HFF-Myc (cell line): ENCODE data around the gene LCE2D.
"Not testable (repeated sequence)": the region's sequence is repeated elsewhere in the genome, so short reads cannot be mapped to it uniquely, and the experiment has no call there.

Experiments used
- DNase-seq: peaks from one replicate; pipeline ENCODE4 v3.0.0-alpha.2; 2011; ENCODE audit warnings: low read depth; ENCODE audit errors: extremely low read depth
- H3K4me3 ChIP-seq: replicated peaks from 2 replicates; pipeline ENCODE4 v1.5.1; 2011; ENCODE audit warnings: low read depth, mild to moderate bottlenecking, control low read depth, low read length
- TF ChIP-seq, protein P1 (sequence below): IDR thresholded peaks from 2 replicates; pipeline ENCODE4 v1.5.1; 2012; ENCODE audit warnings: mild to moderate bottlenecking, low read depth, low read length, control low read depth; ENCODE audit errors: missing control alignments

LCE2D gene

DNA sequence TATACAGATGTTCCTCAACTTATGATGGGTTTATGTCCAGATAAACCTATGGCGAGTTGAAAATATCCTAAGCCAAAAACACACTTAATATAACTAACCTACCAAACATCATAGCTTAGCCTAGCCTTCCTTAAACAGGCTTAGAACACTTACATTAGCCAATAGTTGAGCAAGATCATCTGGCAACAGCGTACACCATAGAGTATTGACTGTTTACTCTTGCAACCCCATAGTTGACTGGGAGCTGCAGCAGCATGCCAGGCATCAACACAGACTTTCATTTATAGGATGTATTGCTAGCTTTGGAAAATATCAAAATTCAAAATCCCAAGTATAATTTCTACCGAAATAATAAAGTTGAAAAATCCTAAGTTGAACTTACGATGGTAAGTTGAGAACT, 5.5 kb upstream of the LCE2D start:
- TF ChIP-seq, protein P1, sequence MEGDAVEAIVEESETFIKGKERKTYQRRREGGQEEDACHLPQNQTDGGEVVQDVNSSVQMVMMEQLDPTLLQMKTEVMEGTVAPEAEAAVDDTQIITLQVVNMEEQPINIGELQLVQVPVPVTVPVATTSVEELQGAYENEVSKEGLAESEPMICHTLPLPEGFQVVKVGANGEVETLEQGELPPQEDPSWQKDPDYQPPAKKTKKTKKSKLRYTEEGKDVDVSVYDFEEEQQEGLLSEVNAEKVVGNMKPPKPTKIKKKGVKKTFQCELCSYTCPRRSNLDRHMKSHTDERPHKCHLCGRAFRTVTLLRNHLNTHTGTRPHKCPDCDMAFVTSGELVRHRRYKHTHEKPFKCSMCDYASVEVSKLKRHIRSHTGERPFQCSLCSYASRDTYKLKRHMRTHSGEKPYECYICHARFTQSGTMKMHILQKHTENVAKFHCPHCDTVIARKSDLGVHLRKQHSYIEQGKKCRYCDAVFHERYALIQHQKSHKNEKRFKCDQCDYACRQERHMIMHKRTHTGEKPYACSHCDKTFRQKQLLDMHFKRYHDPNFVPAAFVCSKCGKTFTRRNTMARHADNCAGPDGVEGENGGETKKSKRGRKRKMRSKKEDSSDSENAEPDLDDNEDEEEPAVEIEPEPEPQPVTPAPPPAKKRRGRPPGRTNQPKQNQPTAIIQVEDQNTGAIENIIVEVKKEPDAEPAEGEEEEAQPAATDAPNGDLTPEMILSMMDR, result no peak
- H3K4me3 ChIP-seq, result no peak overlapping the region
- DNase-seq, result no peak

DNA sequence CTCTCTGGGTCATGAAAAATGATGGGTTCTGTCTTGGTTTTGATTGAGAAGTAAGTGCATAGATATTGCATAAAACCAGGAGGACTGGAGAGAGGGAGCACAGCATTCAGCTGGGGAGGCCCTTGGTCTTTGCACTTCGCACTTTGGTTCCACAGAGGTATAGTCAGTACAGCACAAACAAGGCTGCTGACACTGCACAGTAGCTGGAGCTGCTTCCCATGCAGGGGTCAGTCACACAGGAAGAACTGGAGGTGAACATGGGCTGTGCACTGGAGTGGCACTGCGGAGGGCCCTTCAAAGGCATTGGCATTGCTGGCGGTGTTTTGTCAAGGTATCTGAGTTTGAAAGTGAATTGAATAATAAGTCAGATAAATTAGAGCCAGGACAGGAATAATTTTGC, 4.5 kb upstream of the LCE2D start:
- TF ChIP-seq, protein P1, result no peak
- no peak for DNase-seq
- H3K4me3 ChIP-seq, result no peak overlapping the region

DNA sequence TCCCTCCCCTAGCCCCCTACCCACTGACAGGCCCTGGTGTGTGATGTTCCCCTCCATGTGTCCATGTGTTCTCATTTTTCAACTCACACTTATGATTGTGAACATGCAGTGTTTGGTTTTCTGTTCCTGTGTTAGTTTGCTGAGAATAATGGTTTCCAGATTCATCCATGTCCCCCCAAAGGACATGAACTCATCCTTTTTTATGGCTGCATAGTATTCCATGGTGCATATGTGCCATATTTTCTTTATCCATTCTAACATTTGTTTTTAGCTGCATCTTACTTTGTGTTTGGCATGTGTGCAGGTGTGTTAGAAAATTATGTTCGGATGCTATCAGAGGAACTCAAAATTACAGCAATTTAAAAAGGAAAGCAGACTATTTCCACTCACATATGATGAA, 3.0 kb downstream of the LCE2D start:
- DNase-seq, H3K4me3 ChIP-seq: not testable (repeated sequence)

DNA sequence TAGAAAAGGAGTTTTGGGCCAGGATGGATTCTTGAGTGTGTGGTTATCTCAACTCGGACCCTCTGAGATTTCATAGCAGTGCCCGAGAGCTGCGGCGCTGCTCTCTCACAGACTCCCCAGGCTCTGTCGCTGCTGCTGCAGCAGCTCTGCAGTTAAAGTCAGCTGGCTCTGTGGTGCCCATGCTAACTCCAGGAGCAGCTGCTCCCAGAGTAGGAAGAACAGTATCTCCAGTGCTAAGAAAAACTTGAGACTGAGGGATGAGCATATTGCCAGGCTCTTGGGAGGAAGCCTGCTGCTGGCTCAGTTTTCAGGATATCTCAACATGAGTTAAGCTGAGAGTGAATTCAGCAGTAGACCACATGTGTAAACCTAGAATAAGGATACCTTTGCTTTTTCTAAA, 4.5 kb downstream of the LCE2D start:
- DNase-seq, result no peak
- TF ChIP-seq, protein P1, result no peak
- H3K4me3 ChIP-seq, result no peak overlapping the region

DNA sequence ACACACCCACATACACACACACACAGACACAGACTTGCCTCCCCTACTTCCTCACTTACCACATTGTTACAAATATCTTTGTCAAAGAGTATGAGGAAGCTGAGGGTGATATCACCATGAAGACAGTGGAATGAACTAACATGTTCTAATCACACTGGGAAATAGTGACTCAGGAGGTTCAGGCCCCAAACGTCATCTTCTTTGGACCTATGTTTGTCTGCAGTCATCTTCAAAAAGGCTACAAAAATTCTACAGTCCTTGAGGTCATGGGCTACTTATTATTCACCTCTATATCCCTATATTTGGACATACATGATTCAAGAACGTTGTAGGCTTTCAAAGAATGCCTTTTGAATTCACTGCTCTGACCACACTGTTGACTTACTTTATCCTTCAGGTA, 9.8 kb downstream of the LCE2D start:
- TF ChIP-seq, protein P1, result no peak
- no peak overlapping the region for H3K4me3 ChIP-seq
- no peak for DNase-seq

DNA sequence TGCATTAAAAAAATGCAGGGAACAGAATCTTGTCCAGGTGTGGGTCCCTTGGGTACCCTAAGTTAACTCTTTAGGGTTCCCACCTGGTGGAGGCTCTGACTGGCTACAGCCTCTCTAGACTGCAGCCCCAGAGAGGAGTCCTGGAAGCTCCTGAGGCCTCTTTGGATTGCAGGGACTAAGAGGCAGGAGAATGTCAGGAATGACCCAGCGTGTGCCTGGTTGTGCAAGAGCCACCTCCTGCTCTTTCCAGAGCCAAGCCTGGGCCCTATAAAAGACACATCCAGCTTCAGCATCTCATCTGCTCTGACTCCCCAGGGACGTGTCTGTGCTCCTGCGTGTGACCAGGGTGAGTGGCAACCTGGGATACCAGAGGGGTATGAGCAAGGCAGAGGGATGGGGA, 11.8 kb downstream of the LCE2D start, which contains the start of gene LCE2C:
Gene LCE2C (plus strand): TSS at position 297 of the 400 bp plus-strand sequence. CDS start 737 bp downstream, outside the sequence.
- not testable (repeated sequence) for DNase-seq, H3K4me3 ChIP-seq

DNA sequence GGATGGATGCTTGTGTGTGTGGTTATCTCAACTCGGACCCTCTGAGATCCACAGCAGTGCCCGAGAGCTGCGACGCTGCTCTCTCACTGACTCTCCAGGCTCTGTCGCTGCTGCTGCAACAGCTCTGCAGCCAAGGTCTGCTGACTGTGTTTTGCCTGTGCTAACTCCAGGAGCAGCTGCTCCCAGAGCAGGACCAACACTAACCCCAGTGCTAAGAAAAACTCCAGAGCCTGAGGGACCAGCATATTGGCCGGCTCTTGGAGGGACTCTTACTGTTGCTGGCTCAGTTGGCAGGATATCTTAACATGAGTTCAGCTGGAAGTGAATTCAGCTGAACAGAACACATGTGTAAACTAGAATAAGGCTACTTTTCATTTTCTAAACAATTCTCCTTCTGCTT, 16.3 kb downstream of the LCE2D start:
- TF ChIP-seq, protein P1, result no peak
- no peak overlapping the region for H3K4me3 ChIP-seq
- DNase-seq, result no peak

DNA sequence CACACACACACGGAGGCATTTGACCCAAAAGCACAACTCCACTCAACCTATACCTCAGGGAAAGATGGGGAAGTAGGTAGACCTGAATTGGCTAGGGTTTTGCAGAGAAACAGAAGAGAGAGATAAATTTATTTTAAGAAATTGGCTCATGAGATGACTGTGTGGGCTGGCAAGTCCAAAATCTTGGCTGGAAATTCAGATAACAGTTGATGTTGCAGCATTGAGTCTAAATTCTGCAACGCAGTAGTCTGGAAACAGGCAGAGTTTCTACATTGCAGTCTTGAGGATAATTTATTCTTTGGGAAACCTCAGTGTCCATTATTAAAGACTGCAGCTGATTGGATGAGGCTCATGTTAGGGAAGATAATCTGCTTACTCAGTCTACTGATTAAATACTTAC, 18.4 kb downstream of the LCE2D start:
- DNase-seq, result no peak
- TF ChIP-seq, protein P1, result no peak
- H3K4me3 ChIP-seq, result no peak overlapping the region
